HG03442 (cell line): Measurements from ENCODE around the gene SAP30L.

Experiments
- ATAC-seq: cut with Tn5 transposase; IDR thresholded peaks from one replicate; pipeline ENCODE4 v1.9.1; 2021; ENCODE audit warnings: mild to moderate bottlenecking, moderate library complexity; ENCODE audit not compliant: unreplicated experiment

Gene SAP30L

GRCh38 chr5:154419236-154419635 lies 26.6 kb upstream of the SAP30L start:
- ATAC-seq, result no peak

GRCh38 chr5:154421868-154422267 lies 23.9 kb upstream of the SAP30L start:
- ATAC-seq, result no peak

GRCh38 chr5:154422298-154422697 lies 23.5 kb upstream of the SAP30L start:
- no peak for ATAC-seq

GRCh38 chr5:154428208-154428607 lies 17.6 kb upstream of the SAP30L start:
- no peak for ATAC-seq

- no peak for ATAC-seq
Observed at GRCh38 chr5:154429341-154429740, 16.5 kb upstream of the SAP30L start.

GRCh38 chr5:154430466-154430865 lies 15.3 kb upstream of the SAP30L start:
- no peak for ATAC-seq

GRCh38 chr5:154430961-154431630 lies 14.7 kb upstream of the SAP30L start:
- no peak for ATAC-seq

- no peak for ATAC-seq
Observed at GRCh38 chr5:154435226-154435625, 10.6 kb upstream of the SAP30L start.

GRCh38 chr5:154437281-154437965 lies 8.4 kb upstream of the SAP30L start:
- ATAC-seq, result no peak

- no peak for ATAC-seq
Observed at GRCh38 chr5:154440540-154440939, 5.3 kb upstream of the SAP30L start.

- no peak for ATAC-seq
Observed at GRCh38 chr5:154442801-154443200, 3.0 kb upstream of the SAP30L start.

- no peak for ATAC-seq
Observed at GRCh38 chr5:154444556-154445421, 1.0 kb upstream of the SAP30L start.

GRCh38 chr5:154446195-154447088 lies 645 bp downstream of the SAP30L start:
- ATAC-seq, result peak; percentile 11

GRCh38 chr5:154447089-154447725 lies 1.4 kb downstream of the SAP30L start:
- ATAC-seq, result no peak

GRCh38 chr5:154449786-154450185 lies 4.0 kb downstream of the SAP30L start:
- ATAC-seq, result no peak

GRCh38 chr5:154451957-154452356 lies 6.2 kb downstream of the SAP30L start:
- ATAC-seq, result no peak

- no peak for ATAC-seq
Observed at GRCh38 chr5:154455585-154455984, 9.8 kb downstream of the SAP30L start.

- ATAC-seq, result no peak
Observed at GRCh38 chr5:154456540-154456939, 10.7 kb downstream of the SAP30L start.

GRCh38 chr5:154459015-154459414 lies 13.2 kb downstream of the SAP30L start:
- ATAC-seq, result no peak

GRCh38 chr5:154460172-154460571 lies 14.4 kb downstream of the SAP30L start:
- no peak for ATAC-seq
